Mucosa of gallbladder (tissue), 1 donor: Measurements from ENCODE around the gene BCAS4. TPM values are rescaled to one million over a fixed set of nuclear protein-coding genes. Genes with fewer than 3 reads are reported as not detected.

Experiments used
- DNase-seq: peaks from one replicate; pipeline ENCODE4 v3.0.0-alpha.2; 2020; ENCODE audit warnings: low spot score
- total RNA-seq: library from RNA; stranded (reverse); gene quantifications from one replicate; pipeline ENCODE4 v1.2.1, GENCODE V29; 2021
- donor health status: DM: no; HTN: no; CAD: no.

Gene BCAS4
- total RNA-seq, 1 donor from 2014 or later: 8.2 TPM

DNA sequence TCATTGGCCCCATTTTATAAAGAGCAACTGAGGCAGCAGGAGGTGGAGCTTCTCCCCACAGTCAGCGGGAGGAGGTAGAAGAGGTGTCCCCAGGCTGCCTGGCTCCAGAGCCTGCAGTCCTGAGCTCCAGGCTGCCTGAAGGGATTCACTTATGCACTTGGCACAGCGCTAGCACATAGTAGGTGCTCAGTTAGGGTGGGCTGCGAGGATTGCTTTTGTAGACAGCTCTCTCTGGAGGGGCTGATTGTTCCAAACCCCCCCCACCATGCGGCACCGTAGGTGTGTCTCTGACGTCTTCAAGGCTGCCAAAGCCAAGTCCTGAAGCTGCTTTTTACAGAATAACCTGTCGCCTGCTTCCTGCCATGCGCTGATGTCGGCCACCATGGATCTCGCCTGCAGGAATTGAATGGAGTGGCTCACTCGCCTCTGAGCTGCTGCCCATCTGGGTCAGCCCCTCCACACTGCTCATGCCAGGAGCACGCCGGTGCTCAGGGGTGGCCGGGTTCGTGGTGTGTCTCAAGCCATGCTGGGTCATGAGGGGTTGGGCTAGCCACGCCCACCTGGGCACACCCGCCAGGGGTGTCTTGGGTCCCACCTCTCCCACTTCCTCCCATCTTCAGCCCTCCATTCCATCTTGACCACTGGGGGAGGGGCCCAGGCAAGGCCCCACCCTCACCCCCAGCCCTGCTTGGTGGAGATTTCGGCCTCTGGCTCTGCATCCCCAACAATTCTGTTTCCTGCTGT is 59.8 kb downstream of the BCAS4 start:
- no peak for DNase-seq

DNA sequence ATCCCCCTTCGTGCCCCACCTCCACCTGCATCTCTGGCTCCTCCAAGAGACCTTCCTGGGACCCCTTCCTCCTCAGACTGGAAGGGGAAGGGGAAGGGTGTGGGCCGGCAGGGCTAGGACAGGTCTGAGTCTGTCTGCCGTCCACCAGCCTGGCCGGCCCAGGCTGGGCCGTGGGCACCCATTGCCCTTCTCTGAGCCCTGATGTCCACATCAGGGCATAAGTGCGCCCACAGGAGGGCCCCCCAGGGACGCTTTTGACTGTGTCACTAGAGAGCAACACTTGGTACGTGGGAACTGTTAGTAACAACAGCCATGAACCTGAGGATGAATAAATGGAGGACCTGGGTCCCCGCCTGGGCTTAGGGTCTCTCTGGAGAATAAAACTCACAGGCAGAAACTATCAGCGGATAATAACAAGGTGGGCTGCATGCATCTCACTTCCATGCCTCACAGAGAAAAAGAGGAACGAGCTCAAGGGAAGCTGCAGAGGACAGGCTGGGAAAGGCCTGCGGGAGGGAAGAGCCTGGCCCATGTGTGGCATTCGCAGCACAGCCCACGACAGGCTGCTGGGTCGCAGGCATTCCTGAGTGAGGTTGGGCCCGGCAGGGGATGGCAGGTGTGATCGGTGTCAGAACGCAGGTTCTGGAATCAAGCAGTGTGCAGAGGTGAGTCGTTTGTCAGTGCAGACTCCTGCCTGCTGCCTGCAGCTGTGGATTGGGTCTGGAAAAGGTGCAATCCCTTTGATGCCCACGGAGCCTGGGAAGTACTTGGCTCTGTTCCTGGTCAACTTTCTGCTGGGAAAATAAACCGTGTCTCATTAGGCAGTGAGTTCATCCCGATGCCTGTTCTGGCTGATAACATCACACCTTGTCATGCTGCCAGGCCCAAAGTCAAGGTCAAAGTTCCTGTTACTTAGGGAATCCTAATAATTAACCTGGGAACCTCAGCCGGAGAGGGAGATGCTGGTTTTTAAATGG is 60.9 kb downstream of the BCAS4 start:
- peak; percentile 71 for DNase-seq

DNA sequence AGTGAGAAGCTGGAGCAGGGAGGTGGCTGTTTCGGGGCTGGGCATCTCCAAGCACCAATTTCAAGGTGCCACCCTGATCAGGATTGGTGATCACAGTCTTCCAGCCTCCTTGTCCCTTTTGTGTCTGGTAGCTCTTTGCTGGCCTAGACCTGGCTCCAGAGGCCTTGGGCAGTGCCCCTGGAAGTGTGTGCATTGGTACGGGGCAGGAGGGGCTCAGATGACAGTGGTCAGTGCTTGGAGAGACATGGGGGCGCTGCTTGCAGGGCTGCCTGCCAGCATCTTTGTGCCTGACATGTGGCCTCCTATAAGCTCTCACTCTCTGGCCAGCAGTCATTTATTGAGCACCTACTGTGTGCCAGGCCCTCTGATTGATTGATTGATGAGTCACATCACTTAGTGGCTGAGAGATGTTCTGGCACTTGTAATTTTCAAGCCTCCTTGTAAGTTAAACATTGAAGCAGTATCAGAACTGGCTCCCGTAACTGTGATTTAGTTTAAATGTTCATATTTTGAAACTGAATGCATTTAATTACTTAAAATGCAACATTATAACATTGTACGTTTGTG is 61.7 kb downstream of the BCAS4 start:
- no peak for DNase-seq

DNA sequence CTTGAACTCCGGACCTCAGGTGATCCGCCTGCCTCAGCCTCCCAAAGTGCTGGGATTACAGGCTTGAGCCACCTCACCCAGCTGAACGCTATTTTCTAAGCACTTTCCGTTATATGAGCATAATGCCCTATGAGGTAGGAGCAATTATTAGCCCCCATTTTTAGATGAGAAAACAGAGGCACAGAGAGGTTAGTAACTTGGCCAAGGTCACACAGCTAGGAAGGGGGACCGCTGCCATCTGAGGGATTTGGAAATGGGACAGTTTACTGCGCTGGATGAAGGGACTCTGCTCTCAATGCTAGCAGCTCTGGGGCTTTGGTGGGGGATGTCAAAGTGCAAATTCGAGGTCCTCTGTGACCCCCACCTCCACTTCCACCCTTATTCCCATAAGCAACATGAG is 62.5 kb downstream of the BCAS4 start:
- no peak for DNase-seq

DNA sequence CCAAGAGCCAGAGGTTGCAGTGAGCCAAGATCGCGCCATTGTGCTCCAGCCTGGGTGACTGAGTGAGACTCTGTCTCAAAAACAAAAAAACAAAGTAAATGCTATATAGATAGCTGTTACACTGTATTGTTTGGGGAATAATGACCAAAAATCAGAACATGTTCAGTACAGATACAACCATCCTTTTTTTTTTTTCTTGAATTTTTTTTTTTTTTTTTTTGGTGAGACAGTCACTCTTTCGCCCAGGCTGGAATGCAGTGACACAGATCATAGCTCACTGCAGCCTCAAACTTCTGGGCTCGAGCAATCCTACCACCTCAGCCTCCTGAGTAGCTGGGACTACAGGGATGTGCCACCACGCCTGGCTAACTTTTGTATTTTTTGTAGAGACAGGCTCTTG is 63.7 kb downstream of the BCAS4 start:
- no peak for DNase-seq

DNA sequence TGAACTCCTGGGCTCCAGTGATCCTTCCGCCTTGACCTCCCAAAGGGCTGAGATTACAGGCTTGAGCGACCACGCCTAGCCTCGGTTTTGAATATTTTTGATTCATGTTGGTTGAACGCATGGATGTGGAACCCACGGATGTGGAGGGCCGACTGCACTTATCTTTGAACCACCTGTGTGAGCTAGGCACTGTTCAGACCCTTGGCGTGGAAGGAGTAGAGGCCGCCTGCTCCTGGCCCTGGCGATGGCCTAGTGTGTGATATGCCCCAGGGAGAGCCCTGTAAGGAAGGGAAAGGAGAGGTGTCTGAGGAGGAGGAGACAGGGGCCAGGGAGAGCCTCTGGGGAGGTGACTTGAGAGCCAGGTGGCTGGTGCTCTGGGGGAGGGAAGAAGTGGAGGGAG is 64.3 kb downstream of the BCAS4 start:
- DNase-seq: no peak

DNA sequence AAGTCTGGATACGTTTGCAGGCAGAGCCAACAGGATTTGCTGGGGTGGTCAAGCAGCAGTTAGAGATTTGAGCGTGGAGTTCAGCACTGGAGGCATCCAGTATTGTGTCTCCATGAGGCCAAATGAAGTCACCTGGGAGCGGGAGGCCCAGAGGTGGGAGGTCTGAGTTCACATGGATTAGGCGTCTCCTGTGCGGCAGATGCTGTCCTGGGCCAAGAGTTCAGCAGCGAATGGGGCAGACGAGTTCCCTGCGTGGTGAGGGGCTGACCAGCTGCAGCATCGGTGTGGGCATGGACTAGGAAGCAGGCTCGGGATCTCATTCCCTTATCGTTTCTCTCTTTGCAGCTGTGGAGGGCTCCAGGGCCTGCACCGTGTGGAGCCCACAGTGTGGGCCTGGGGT is 66.2 kb downstream of the BCAS4 start:
- DNase-seq: no peak

DNA sequence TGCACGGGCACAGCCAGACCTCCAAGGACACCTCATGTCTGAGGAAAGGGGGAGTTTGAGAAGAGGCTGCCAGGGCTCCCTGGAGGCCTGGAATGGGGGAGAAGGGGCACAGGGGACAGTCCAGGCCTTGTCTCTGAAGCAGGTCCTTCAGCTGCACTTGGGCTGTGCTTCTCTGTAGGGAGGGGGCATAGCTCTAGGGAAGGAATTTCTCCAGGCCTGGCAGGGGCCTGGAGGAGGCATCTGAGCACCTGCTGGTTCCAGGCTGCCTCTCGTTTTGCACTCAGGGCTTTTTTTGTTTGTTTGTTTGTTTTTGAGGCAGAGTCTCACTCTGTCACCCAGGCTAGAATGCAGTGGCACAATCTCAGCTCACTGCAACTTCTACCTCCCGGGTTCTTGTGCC is 67.7 kb downstream of the BCAS4 start:
- DNase-seq: no peak

DNA sequence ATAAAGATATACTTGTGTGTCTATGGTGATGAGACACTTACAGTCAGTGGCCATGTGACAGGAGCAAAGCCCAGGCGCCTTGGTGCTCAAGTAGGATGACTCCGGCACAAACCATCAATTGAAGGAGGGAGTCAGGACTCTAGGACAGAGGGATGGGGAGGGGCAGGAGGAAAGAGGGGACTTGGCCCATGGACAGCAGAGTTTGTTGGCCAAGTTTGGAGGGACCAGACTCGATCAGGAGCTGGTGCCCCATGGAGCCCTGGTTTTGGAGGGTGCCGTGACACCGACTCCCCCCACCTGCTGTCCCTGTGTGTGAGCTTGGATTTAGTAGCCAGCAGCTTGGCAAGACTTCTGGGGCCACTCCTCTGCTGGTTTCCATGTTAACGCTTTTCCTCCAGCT is 70.3 kb downstream of the BCAS4 start:
- DNase-seq: no peak

DNA sequence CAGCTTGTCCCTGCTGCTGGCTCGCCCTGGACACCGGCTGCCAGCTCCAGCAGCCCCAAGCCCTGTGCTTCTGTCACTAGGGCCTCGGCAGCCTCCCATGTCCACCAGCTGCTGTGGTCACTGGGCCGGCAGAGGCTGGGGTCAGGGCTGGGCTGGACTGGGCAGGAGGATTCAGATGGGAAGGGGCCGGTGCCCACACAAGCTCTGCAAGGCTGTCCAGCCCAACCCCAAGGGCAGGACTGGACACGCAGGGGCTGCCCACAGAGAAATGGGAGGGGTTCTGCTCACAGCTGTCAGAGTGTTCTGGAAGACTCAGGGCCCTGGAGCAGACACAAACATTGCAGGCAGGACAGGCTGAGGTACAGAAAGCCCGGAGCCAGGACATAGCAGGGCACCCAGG is 70.7 kb downstream of the BCAS4 start:
- DNase-seq: no peak

DNA sequence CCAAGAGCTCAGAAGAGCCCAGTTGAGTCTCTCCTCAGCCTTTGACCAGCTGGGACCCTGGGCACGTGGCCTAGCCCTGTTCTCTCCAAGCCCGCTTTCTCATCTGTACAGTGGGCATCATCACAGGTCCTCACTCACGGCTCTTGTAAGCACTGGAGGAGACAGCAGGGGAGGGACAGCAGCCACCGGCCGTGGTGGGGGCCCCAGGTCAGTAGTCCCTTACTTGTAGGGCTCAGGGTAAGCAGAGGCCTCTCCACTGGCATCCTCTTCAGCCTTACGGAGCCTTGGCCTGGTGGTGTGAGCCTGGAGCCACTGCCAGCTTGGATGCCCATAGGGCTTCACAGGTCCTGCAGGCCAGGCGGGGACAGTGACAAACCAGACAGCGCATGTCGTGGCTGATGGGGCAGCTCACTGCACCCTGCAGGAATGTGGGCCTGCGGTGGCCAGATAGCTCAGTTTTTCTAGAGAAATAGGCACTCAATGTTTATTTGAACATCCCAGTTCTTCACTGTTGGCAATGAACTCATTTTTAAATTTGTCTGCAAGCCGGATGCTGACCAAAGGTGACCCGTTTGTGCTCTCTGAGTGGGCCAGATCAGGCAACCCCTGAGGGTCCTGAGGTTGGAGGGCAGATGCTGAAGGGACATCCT is 71.3 kb downstream of the BCAS4 start:
- no peak for DNase-seq

DNA sequence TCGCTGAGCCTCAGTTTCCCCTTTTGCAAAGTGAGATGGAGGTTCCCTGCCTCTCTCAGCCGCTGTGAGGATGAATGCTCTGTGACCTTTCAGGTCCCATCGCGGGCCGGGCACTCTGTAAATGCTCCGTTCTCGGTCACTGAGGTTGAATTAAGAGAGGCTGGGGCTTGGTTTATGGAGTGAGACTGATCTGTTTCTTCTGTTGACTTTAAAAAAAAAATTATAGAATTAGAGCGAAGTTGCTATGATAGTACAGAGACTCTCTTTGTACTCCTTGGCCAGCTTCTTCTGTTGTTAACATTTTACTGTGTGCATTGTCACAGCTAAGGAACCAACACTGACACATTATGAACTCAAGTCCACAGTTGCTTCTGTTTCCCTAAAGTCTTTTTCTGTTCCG is 72.0 kb downstream of the BCAS4 start:
- DNase-seq: no peak

DNA sequence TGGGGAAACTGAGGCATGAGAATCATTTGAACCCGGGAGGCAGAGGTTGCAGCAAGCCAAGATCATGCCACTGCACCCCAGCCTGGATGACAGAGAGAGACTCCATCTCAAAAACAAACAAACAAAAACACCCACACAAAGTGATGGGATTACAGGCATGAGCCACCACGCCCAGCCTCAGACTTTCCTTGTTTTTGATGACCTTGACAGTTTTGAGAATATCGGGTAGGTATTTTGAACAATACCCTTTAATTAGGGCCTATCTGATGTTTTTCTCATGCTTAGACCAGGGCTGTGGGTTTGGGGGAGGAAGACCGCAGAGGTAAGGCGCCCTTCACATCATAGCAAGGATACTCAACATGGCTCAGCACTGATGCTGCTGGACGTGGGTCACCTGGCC is 72.9 kb downstream of the BCAS4 start:
- no peak for DNase-seq

DNA sequence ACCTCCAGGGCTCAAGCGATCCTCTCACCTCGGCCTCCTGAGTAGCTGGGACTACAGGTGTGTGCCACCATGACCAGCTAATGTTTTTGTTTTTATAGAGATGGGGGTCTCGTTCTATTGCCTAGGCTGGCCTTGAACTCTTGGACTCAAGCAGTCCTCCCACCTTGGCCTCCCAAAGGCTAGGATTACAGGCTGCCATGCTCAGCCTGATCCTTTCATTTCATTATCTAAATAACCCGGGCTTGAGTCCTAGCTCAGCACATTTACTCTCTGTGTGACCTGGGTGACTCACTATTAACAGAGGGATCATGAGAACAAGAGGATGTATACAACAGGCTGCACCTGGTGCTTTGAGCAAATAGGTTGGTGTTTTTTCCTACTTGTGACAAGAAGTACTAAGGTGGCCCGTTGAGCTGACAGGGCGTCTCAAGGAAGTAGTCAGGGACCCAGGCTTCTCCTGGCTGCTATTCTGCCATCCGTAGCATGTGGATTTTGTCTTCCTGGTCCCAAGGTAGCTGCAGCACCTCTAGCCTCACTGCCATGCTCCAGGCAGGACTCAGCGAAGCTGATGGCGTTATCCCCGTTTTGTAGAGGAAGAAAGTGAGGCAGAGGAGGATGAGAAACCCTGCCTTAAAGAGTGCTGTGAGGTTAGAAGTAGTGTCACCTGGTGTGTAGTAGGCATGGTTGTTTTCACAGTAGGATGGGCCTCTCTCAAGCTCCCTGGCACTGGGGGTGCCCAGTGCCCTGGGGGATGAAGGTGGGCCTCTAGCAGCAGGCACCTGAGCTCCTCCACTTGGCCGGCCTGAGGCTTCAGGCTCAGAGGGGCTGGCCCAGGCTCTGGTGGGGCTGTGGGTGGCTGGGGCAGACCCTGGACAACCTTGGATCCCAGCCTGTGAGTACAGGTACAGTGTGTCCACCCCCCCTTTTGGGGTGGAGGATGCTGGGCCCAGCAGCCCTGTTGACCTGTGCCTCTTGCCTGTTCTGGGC is 73.9 kb downstream of the BCAS4 start:
- DNase-seq: peak; percentile 30

DNA sequence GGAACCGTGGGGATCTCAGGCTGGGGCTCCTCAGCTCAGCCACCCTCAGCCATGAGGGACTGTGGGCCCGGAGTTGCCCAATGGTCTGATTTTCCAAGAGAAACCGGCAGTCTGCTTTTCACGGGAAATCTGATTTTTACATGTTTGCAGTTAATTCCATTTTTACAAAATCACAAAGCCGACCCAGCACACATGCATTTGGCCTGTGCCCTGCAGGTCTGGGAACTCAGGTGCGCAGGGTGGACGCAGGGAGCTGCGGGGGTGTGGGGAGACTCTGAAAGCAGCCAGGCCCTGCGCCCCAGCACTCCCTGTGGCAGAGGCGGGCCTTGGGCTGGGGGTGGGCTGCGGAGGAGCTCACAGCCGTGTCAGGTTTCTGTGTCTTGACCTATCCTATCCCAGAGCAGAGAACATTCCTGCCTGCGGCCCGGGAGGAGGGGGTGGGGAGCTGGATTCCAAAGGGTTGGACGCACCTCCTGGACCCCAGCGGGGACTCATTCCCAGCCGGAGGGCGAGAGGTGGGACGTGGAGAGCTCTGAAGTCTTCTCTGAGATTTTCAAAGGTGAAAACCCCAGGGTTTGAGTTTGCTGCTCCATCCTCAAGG is 75.8 kb downstream of the BCAS4 start:
- DNase-seq: no peak

DNA sequence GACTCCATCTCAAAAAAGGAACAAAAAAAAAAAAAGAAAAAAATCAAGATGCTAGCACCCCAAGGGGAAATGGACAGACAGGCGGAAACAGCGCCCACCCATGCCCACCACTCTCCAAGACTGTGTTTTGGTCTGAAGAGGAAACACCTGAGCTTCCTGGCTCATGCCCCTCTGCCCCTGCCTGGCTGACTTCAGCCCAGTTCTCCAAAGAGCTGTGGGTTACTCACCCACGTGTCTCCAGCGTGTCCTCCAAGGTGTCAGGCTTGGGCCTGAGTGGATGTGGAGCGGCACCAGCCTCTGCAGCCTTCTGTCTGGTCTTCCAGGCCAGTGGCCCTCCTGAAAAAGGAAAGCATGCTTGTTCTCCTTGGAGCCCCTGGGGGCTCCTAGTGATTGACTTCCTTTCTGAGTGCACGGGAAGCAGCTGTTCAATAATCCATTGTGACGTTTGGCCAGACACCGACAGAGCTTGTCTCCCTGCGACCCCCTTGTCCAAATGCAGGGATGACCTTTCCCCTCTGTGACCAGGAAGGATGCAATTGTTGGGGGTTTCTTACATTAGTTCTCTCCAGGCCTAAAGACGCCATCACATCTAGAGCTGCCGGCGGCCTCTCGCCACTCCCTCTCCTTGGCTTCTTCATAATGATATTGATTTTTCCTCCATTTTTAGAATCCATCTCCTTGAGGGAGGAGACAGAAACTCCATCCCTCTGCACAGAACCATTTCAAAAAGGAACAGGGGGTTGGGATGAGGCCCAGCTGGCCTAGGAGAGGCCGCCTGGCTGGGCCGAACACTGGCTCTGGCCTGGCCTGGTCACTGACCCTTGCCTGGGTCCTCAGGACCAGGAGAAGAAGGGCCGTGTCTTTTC is 77.9 kb downstream of the BCAS4 start:
- no peak for DNase-seq

DNA sequence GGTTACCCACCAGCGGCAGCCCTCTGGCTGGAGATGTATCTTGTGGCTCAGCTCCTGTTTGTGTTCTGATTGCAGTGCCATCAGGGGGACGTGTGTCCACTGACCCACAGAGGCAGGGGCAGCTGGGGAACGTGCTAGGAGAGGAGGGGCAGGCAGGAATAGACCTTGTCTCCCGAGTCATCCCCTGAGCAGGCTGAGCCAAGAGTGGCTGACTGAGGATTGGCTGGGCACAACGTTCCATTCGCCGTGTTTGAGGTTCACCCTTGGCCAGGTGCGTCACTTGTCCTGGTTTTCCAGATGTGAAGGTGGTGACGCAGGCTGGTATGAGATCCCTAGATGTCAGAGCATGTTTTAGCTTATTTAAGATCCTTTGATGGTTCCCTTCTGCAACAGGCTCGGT is 78.7 kb downstream of the BCAS4 start:
- DNase-seq: no peak

DNA sequence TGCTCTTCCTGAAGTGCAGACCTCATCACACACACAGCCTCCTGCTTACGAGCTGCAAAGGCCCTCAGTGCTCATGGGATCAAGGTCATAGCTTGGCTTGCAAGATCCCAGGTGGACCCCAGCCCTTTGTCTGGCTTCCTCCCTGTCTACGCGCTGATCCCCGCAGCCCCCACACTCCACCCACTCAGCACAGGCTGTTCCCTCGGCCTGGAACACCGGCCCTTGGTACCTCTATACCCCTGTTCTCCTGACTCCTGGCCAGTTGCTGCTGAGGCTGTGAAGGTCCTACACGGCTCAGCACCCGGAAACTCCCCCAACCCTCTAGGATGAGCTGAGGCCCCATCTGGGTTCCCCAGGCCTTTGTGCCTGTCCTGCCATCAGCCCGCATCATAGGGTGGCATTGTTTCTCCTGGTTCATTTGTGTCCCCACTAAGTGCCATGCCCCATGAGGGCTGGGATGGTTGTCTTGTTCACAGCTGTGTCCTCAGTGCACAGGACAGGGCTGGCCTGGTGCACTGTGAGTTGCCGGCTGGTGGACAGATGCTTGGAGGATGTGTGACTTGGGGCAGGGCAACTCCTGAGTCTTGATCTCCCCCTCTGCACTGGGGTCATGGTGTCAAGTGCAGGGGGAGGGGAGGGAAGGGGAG is 79.4 kb downstream of the BCAS4 start:
- DNase-seq: no peak
